SK-N-SH treated with all-trans-retinoic acid at 6 μM for 48 hours (cell line): Measurements from ENCODE around the gene RAB7B.

Experiments used
- ARNTL ChIP-seq: fragments of 450-650 bp; formaldehyde crosslinking; IDR thresholded peaks from 2 replicates; pipeline ENCODE4 v1.5.0; 2020; ENCODE audit warnings: low read depth, mild to moderate bottlenecking, moderate library complexity, borderline replicate concordance
- CSDC2 ChIP-seq: fragments of 250-450 bp; sonication (Bioruptor Pico); IDR thresholded peaks from 2 replicates; pipeline ENCODE4 v1.5.0; 2020; ENCODE audit warnings: mild to moderate bottlenecking, moderate library complexity
- ESRRG ChIP-seq: fragments of 250-450 bp; sonication (Bioruptor Pico); IDR thresholded peaks from 2 replicates; pipeline ENCODE4 v1.6.1; 2021; ENCODE audit warnings: mild to moderate bottlenecking
- ISL1 ChIP-seq: fragments of 250-450 bp; sonication (Bioruptor Pico); IDR thresholded peaks from 2 replicates; pipeline ENCODE4 v2.1.2; 2022; ENCODE audit warnings: mild to moderate bottlenecking, moderate library complexity
- TCF4 ChIP-seq: fragments of 250-450 bp; sonication (Bioruptor Pico); IDR thresholded peaks from 2 replicates; pipeline ENCODE4 v1.8.0; 2021; ENCODE audit warnings: mild to moderate bottlenecking, moderate library complexity, borderline replicate concordance
- TOX ChIP-seq: fragments of 250-450 bp; sonication (Bioruptor Pico); IDR thresholded peaks from 2 replicates; pipeline ENCODE4 v1.8.0; 2021; ENCODE audit warnings: mild to moderate bottlenecking, moderate library complexity, borderline replicate concordance
- ZC3H10 ChIP-seq: fragments of 250-450 bp; sonication (Bioruptor Pico); IDR thresholded peaks from 2 replicates; pipeline ENCODE4 v1.5.1; 2021; ENCODE audit warnings: mild to moderate bottlenecking, moderate library complexity
- ZFP3 ChIP-seq: fragments of 250-450 bp; sonication (Bioruptor Pico); IDR thresholded peaks from 2 replicates; pipeline ENCODE4 v1.5.0; 2020; ENCODE audit warnings: mild to moderate bottlenecking, moderate library complexity
- ZNF565 ChIP-seq: fragments of 450-650 bp; formaldehyde crosslinking; conservative IDR thresholded peaks from 2 replicates; pipeline ENCODE4 v1.5.0; 2020; ENCODE audit warnings: low read depth, mild to moderate bottlenecking, moderate library complexity
- ZNF8 ChIP-seq: fragments of 450-650 bp; formaldehyde crosslinking; IDR thresholded peaks from 2 replicates; pipeline ENCODE4 v1.5.0; 2020; ENCODE audit warnings: mild to moderate bottlenecking, moderate library complexity
- TF ChIP-seq, protein P1 (sequence below): fragments of 250-450 bp; sonication (Bioruptor Pico); IDR thresholded peaks from 2 replicates; pipeline ENCODE4 v1.8.0; 2021; ENCODE audit warnings: low read depth, mild to moderate bottlenecking, moderate library complexity, borderline replicate concordance
- TF ChIP-seq, protein P2 (sequence below): fragments of 250-450 bp; sonication (Bioruptor Pico); IDR thresholded peaks from 2 replicates; pipeline ENCODE4 v1.8.0; 2020; ENCODE audit warnings: mild to moderate bottlenecking, moderate library complexity, borderline replicate concordance
- TF ChIP-seq, protein P3 (sequence below): fragments of 250-450 bp; sonication (Bioruptor Pico); IDR thresholded peaks from 2 replicates; pipeline ENCODE4 v1.5.0; 2020; ENCODE audit warnings: mild to moderate bottlenecking, moderate library complexity
- TF ChIP-seq, protein P4 (sequence below): fragments of 250-450 bp; sonication (Bioruptor Pico); IDR thresholded peaks from 2 replicates; pipeline ENCODE4 v1.5.1; 2020; ENCODE audit warnings: low read depth, mild to moderate bottlenecking, moderate library complexity

DNA sequence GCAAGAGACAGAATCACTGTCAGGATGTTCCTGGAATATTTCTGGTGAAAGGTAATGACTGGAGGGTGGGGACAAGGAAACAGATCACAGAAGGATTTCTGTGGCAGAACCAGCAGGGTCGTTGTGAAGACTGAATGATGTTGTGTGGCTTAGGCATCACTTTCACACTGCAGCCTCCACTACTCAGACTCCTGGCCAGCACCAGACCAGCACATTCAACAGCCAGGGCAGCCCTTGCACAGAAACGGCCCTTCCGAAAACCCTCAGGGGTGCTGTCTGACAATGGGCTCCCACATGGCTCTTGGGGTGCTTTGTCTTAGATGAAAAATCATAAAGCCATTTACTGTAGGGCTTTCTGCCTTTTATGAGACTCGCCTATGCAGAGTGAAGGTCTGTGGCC lies 3.8 kb upstream of the RAB7B start:
- no peak for TF ChIP-seq CSDC2 (CRISPR knock-in tag)
- TF ChIP-seq ZFP3 (CRISPR knock-in tag) = no peak
- TF ChIP-seq, protein P1, sequence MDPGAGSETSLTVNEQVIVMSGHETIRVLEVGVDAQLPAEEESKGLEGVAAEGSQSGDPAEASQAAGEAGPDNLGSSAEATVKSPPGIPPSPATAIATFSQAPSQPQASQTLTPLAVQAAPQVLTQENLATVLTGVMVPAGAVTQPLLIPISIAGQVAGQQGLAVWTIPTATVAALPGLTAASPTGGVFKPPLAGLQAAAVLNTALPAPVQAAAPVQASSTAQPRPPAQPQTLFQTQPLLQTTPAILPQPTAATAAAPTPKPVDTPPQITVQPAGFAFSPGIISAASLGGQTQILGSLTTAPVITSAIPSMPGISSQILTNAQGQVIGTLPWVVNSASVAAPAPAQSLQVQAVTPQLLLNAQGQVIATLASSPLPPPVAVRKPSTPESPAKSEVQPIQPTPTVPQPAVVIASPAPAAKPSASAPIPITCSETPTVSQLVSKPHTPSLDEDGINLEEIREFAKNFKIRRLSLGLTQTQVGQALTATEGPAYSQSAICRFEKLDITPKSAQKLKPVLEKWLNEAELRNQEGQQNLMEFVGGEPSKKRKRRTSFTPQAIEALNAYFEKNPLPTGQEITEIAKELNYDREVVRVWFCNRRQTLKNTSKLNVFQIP (CRISPR knock-in tag) = no peak
- TF ChIP-seq, protein P2, sequence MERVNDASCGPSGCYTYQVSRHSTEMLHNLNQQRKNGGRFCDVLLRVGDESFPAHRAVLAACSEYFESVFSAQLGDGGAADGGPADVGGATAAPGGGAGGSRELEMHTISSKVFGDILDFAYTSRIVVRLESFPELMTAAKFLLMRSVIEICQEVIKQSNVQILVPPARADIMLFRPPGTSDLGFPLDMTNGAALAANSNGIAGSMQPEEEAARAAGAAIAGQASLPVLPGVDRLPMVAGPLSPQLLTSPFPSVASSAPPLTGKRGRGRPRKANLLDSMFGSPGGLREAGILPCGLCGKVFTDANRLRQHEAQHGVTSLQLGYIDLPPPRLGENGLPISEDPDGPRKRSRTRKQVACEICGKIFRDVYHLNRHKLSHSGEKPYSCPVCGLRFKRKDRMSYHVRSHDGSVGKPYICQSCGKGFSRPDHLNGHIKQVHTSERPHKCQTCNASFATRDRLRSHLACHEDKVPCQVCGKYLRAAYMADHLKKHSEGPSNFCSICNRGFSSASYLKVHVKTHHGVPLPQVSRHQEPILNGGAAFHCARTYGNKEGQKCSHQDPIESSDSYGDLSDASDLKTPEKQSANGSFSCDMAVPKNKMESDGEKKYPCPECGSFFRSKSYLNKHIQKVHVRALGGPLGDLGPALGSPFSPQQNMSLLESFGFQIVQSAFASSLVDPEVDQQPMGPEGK (CRISPR knock-in tag) = no peak
- TF ChIP-seq ISL1 = no peak
- TF ChIP-seq, protein P3, sequence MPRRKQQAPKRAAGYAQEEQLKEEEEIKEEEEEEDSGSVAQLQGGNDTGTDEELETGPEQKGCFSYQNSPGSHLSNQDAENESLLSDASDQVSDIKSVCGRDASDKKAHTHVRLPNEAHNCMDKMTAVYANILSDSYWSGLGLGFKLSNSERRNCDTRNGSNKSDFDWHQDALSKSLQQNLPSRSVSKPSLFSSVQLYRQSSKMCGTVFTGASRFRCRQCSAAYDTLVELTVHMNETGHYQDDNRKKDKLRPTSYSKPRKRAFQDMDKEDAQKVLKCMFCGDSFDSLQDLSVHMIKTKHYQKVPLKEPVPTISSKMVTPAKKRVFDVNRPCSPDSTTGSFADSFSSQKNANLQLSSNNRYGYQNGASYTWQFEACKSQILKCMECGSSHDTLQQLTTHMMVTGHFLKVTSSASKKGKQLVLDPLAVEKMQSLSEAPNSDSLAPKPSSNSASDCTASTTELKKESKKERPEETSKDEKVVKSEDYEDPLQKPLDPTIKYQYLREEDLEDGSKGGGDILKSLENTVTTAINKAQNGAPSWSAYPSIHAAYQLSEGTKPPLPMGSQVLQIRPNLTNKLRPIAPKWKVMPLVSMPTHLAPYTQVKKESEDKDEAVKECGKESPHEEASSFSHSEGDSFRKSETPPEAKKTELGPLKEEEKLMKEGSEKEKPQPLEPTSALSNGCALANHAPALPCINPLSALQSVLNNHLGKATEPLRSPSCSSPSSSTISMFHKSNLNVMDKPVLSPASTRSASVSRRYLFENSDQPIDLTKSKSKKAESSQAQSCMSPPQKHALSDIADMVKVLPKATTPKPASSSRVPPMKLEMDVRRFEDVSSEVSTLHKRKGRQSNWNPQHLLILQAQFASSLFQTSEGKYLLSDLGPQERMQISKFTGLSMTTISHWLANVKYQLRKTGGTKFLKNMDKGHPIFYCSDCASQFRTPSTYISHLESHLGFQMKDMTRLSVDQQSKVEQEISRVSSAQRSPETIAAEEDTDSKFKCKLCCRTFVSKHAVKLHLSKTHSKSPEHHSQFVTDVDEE (CRISPR knock-in tag) = no peak
- TF ChIP-seq TCF4 = no peak
- no peak for TF ChIP-seq ARNTL (CRISPR knock-in tag)
- TF ChIP-seq, protein P4, sequence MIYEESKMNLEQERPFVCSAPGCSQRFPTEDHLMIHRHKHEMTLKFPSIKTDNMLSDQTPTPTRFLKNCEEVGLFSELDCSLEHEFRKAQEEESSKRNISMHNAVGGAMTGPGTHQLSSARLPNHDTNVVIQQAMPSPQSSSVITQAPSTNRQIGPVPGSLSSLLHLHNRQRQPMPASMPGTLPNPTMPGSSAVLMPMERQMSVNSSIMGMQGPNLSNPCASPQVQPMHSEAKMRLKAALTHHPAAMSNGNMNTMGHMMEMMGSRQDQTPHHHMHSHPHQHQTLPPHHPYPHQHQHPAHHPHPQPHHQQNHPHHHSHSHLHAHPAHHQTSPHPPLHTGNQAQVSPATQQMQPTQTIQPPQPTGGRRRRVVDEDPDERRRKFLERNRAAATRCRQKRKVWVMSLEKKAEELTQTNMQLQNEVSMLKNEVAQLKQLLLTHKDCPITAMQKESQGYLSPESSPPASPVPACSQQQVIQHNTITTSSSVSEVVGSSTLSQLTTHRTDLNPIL (CRISPR knock-in tag) = no peak
- no peak for TF ChIP-seq ESRRG (CRISPR knock-in tag)
- no peak for TF ChIP-seq ZC3H10 (CRISPR knock-in tag)
- no peak for TF ChIP-seq ZNF8 (CRISPR knock-in tag)
- TF ChIP-seq TOX = no peak
- no peak for TF ChIP-seq ZNF565
